Measurements from ENCODE around the gene KRTAP20-4.

- TF ChIP-seq NFYA (IDR thresholded peaks at IDR 0.05; ENCODE audit: borderline replicate concordance, low read depth, low read length) (no peak), BHLHE40 (IDR thresholded peaks at IDR 0.05; ENCODE audit: borderline replicate concordance in 1 of 2, low read depth in 2 of 2, low read length in 1 of 2) (no peak), SMAD1 (IDR thresholded peaks at IDR 0.05; ENCODE audit: low read depth, partially characterized antibody) (no peak), NFIC (IDR thresholded peaks at IDR 0.05; ENCODE audit: low read depth, low read length) (no peak), POLR2AphosphoS5 (IDR thresholded peaks at IDR 0.05; ENCODE audit: low read length) (no peak), NFXL1 (IDR thresholded peaks at IDR 0.05; ENCODE audit: borderline replicate concordance) (no peak), CBFB (IDR thresholded peaks at IDR 0.05; ENCODE audit: low read depth) (no peak), CEBPB (IDR thresholded peaks at IDR 0.05; ENCODE audit: borderline replicate concordance in 1 of 2, low read depth in 2 of 2, low read length in 2 of 2) (no peak), FOXK2 (IDR thresholded peaks at IDR 0.05) (no peak)
- TF ChIP-seq, protein P1, sequence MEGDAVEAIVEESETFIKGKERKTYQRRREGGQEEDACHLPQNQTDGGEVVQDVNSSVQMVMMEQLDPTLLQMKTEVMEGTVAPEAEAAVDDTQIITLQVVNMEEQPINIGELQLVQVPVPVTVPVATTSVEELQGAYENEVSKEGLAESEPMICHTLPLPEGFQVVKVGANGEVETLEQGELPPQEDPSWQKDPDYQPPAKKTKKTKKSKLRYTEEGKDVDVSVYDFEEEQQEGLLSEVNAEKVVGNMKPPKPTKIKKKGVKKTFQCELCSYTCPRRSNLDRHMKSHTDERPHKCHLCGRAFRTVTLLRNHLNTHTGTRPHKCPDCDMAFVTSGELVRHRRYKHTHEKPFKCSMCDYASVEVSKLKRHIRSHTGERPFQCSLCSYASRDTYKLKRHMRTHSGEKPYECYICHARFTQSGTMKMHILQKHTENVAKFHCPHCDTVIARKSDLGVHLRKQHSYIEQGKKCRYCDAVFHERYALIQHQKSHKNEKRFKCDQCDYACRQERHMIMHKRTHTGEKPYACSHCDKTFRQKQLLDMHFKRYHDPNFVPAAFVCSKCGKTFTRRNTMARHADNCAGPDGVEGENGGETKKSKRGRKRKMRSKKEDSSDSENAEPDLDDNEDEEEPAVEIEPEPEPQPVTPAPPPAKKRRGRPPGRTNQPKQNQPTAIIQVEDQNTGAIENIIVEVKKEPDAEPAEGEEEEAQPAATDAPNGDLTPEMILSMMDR (IDR thresholded peaks at IDR 0.05 in 2 of 3, conservative IDR thresholded peaks at IDR 0.05 in 1 of 3; ENCODE audit: control insufficient read depth in 2 of 3, extremely low read depth in 1 of 3, insufficient read depth in 1 of 3, low read depth in 3 of 3, low read length in 3 of 3): no peak
Measured at GRCh38 chr21:30625449-30626165, 5.2 kb downstream of the KRTAP20-4 start.
